D721Med (cell line): Measurements from ENCODE around the gene ZKSCAN1.

ENCODE experiments used
- DNase-seq: peaks from one replicate; pipeline ENCODE4 v3.0.0; 2011; ENCODE audit warnings: low spot score; ENCODE audit not compliant: insufficient read length
- FAIRE-seq: peaks from 2 replicates; lab custom pipeline; 2011; peaks lifted over from hg19 to GRCh38; lab: Jason Lieb, UNC
- TF ChIP-seq, protein P1 (sequence below): IDR thresholded peaks from 2 replicates; pipeline ENCODE4 v1.5.1; 2012; ENCODE audit warnings: mild to moderate bottlenecking, control low read depth; ENCODE audit not compliant: insufficient read depth; ENCODE audit errors: missing control alignments

Gene ZKSCAN1

DNA sequence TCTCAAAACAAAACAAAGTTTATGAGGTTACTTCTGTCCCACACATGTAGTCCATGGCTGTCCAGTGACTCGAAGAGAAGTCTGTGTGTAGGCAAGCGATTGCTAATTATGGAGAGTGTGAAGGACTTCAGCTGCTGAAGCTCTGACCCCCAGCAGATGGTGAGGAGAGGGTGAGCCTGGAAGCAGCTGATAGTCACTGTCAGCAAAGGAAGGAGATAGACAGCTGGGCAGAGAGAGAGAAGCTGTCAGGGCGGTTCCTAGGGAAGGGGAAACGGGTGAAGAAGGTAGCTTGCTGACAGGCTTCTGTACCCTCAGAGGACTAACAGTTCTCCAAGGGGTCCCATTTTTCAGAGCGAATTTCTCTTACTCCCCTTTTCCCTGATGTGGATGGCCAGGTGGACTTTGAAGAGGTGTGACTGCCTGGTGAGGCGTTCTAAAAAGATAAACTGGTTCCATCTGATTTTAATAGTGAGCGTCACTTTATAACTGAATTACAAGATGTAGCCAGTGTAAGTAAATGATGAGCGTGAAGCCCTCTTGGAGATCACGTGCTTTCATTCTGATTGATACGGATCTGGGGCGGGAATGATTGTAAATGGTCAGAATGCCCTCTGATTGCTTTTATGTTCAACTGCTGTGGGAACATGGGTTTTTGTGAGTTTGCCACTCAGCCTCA is 46.3 kb downstream of the ZKSCAN1 start:
- TF ChIP-seq, protein P1, sequence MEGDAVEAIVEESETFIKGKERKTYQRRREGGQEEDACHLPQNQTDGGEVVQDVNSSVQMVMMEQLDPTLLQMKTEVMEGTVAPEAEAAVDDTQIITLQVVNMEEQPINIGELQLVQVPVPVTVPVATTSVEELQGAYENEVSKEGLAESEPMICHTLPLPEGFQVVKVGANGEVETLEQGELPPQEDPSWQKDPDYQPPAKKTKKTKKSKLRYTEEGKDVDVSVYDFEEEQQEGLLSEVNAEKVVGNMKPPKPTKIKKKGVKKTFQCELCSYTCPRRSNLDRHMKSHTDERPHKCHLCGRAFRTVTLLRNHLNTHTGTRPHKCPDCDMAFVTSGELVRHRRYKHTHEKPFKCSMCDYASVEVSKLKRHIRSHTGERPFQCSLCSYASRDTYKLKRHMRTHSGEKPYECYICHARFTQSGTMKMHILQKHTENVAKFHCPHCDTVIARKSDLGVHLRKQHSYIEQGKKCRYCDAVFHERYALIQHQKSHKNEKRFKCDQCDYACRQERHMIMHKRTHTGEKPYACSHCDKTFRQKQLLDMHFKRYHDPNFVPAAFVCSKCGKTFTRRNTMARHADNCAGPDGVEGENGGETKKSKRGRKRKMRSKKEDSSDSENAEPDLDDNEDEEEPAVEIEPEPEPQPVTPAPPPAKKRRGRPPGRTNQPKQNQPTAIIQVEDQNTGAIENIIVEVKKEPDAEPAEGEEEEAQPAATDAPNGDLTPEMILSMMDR = no peak
- no peak for FAIRE-seq

DNA sequence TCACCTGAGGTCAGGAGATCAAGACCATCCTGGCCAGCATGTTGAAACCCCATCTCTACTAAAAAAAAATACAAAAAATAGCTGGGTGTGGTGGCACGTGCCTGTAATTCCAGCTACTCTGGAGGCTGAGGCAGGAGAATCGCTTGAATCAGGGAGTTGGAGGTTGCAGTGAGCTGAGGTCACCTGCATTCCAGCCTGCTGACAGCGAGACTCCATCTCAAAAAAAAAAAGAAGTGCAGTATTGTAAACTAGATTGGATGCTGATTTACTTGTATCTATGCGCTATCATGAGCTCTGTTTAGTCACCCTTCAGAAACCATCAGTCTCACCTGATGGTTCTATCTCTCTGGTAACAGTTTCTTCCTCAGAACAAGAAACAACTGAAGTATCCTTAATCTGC is 48.0 kb downstream of the ZKSCAN1 start:
- DNase-seq (no peak), FAIRE-seq (no peak)
- TF ChIP-seq, protein P1 = no peak

More for the DNA sequence above, 46.3 kb downstream of the ZKSCAN1 start:
- DNase-seq = no peak

DNA sequence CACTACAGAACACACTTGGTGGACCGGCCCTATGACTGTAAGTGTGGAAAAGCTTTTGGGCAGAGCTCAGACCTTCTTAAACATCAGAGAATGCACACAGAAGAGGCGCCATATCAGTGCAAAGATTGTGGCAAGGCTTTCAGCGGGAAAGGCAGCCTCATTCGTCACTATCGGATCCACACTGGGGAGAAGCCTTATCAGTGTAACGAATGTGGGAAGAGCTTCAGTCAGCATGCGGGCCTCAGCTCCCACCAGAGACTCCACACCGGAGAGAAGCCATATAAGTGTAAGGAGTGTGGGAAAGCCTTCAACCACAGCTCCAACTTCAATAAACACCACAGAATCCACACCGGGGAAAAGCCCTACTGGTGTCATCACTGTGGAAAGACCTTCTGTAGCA is 48.8 kb downstream of the ZKSCAN1 start:
- DNase-seq = no peak
- TF ChIP-seq, protein P1 = no peak
- FAIRE-seq = no peak

DNA sequence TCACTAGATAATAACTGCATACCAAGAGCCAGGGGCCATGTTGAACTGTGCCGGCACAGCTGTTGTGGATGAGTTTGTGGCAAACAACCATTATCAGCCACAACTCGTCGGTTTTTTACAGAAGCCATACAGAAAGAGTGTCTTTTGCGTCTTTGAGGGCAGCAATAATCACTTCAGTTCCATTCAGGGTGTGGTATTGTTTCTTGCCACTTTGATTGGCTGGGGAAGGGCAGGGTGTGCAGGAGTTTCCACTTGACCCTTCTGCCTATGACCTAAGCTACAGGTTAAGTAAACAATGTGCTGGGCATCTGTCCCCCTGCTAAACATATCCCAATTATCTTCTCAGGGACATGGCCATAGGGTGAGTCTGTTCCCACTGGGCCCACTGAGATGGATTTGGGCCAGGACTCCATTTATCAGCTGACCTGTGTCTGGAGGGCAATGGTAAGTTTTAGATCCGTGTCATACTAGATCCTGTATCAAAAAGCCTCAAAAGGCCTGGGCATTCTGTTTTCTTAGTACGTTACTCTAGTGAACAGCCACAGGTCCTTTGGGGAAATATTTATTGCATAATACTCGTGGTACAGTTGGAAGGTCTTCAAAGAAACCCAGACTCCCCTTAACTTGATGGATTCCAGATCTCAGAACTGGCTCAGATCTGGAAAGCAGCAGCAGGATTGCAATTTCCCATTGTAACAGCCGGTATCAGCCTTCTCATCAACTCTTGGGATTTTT is 50.2 kb downstream of the ZKSCAN1 start:
- TF ChIP-seq, protein P1 = no peak
- DNase-seq = no peak
- no peak for FAIRE-seq

DNA sequence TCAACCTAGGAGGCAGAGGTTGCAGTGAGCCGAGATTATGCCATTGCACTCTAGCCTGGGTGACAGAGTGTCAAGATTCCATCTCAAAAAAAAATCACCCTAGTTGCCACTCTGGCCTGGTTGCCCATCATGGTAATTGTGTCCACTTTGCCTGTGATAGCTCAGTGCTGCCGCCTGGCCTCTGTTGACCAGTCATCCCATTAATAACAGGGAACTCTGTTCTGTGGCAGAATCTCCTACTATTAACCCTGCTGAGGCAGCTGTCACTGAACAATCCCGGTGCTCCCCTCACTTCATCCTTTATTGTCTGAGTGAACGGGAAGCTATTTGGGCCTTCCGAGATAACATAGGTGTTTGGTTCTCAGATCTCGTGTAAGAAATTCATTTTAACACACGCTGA is 51.6 kb downstream of the ZKSCAN1 start:
- no peak for DNase-seq
- TF ChIP-seq, protein P1 = no peak
- FAIRE-seq = no peak

DNA sequence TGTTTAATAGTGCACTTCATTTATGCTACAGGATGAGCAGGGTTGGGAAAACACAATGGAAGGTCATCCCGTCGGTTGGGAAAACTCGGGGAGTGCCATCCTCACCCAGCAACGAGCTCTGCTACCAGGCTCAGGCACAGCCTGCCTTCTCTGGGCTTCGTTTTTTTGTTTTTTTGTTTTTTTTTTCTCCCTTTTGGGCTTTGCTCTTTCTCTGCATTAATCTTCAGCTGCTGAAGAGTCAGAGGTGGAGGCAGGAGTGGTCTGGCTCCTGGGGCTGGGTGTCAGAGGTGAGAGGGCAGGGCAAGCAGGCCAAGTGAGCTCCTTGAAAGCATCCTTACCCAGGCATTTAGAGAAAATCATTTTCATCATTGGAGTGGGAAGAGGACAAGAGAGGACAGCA is 54.6 kb downstream of the ZKSCAN1 start:
- no peak for FAIRE-seq
- no peak for DNase-seq
- TF ChIP-seq, protein P1 = no peak
